ENCODE data around the gene TENM4. TPM values are rescaled to one million over a fixed set of nuclear protein-coding genes. Genes with fewer than 3 reads are reported as not detected.
A peak's percentile ranks its signal among the peaks of the same experiment; 100 is the strongest.

TENM4 gene
- total RNA-seq, 1 donor from 2014 or later = 11.9 TPM

- intact Hi-C loops (cut with DNase I) = no loop called here
- no peak for TF ChIP-seq CTCF (IDR thresholded peaks at IDR 0.05)
- no peak overlapping the region for H3K27ac ChIP-seq
These were observed 13.1 kb downstream of the TENM4 start for GRCh38 chr11:79427611-79428327.

GRCh38 chr11:79427126-79427525 is 13.7 kb downstream of the TENM4 start:
- Histone ChIP-seq H3K36me3 (no peaks in the 10 kb centered on the region), H3K27ac (no peak overlapping the region), H3K27me3 (no peaks in the 10 kb centered on the region), H3K9me3 (no peaks in the 10 kb centered on the region), H3K4me1 (peaks cover 5 to 22% of the 10 kb centered on the region in 2 donors), H3K4me3 (no peak overlapping the region)
- intact Hi-C loops (cut with DNase I) = no loop called here
- no peak for DNase-seq (ENCODE audit: low spot score in 2 of 2)
- no peak for TF ChIP-seq CTCF (IDR thresholded peaks at IDR 0.05)

More at GRCh38 chr11:79427611-79428327, 13.1 kb downstream of the TENM4 start:
- Histone ChIP-seq H3K9me3 (no peaks in the 10 kb centered on the region), H3K27me3 (no peaks in the 10 kb centered on the region), H3K4me1 (peaks cover 0 to 19% of the 10 kb centered on the region in 2 donors), H3K36me3 (no peaks in the 10 kb centered on the region), H3K4me3 (no peak overlapping the region)
- no peak for DNase-seq (ENCODE audit: low spot score in 2 of 2)

GRCh38 chr11:79425463-79425862 is 15.4 kb downstream of the TENM4 start:
- no peak for TF ChIP-seq CTCF (IDR thresholded peaks at IDR 0.05)
- intact Hi-C loops (cut with DNase I) = no loop called here
- DNase-seq (ENCODE audit: low spot score in 2 of 2) = no peak

GRCh38 chr11:79423736-79424135 is 17.1 kb downstream of the TENM4 start:
- intact Hi-C loops (cut with DNase I) = loop anchor here (5.0 kb wide), 1 partner anchor 321 kb away; no protein-coding TSS in a partner anchor
- Histone ChIP-seq H3K27me3 (no peaks in the 10 kb centered on the region), H3K36me3 (no peaks in the 10 kb centered on the region)

More at GRCh38 chr11:79425463-79425862, 15.4 kb downstream of the TENM4 start:
- Histone ChIP-seq H3K4me1 (peaks cover 12 to 13% of the 10 kb centered on the region in 2 donors), H3K27ac (no peak overlapping the region), H3K4me3 (no peak overlapping the region), H3K9me3 (no peaks in the 10 kb centered on the region), H3K27me3 (no peaks in the 10 kb centered on the region), H3K36me3 (no peaks in the 10 kb centered on the region)

GRCh38 chr11:79422866-79423265 is 18.0 kb downstream of the TENM4 start:
- H3K4me1 ChIP-seq = peaks cover 7 to 12% of the 10 kb centered on the region in 2 donors
- no peak for TF ChIP-seq CTCF (IDR thresholded peaks at IDR 0.05)
- no peaks in the 10 kb centered on the region for H3K9me3 ChIP-seq
- no peaks in the 10 kb centered on the region for H3K36me3 ChIP-seq
- no peak overlapping the region for H3K4me3 ChIP-seq
- no peaks in the 10 kb centered on the region for H3K27me3 ChIP-seq
- DNase-seq (ENCODE audit: low spot score in 2 of 2) = no peak
- intact Hi-C loops (cut with DNase I) = loop anchor here (5.0 kb wide), 1 partner anchor 321 kb away; no protein-coding TSS in a partner anchor
- H3K27ac ChIP-seq = peak overlapping the region; percentile 67 to 72

More at GRCh38 chr11:79423736-79424135, 17.1 kb downstream of the TENM4 start:
- Histone ChIP-seq H3K4me3 (no peak overlapping the region), H3K4me1 (peaks cover 7 to 12% of the 10 kb centered on the region in 2 donors), H3K9me3 (no peaks in the 10 kb centered on the region), H3K27ac (no peak overlapping the region)
- DNase-seq (ENCODE audit: low spot score in 2 of 2) = no peak
- no peak for TF ChIP-seq CTCF (IDR thresholded peaks at IDR 0.05)
